HG03135 (cell line): ENCODE measurements around the gene KCNMA1.
"Not testable (repeated sequence)": the region's sequence is repeated elsewhere in the genome, so short reads cannot be mapped to it uniquely, and the experiment has no call there.

Experiments
- ATAC-seq: cut with Tn5 transposase; IDR thresholded peaks from one replicate; pipeline ENCODE4 v1.9.1; 2021; ENCODE audit warnings: mild to moderate bottlenecking, moderate library complexity; ENCODE audit not compliant: unreplicated experiment

Gene KCNMA1

GRCh38 chr10:77350711-77351119 lies 286.9 kb downstream of the KCNMA1 start:
- no peak for ATAC-seq

- no peak for ATAC-seq
Measured at GRCh38 chr10:77350134-77350533, 287.5 kb downstream of the KCNMA1 start.

- ATAC-seq = no peak
Measured at GRCh38 chr10:77349226-77349625, 288.4 kb downstream of the KCNMA1 start.

GRCh38 chr10:77348751-77349150 lies 288.9 kb downstream of the KCNMA1 start:
- no peak for ATAC-seq

- no peak for ATAC-seq
Measured at GRCh38 chr10:77348082-77348481, 289.5 kb downstream of the KCNMA1 start.

GRCh38 chr10:77347052-77347451 lies 290.6 kb downstream of the KCNMA1 start:
- ATAC-seq = no peak

GRCh38 chr10:77341055-77341454 lies 296.6 kb downstream of the KCNMA1 start:
- ATAC-seq = no peak

- ATAC-seq = not testable (repeated sequence)
Measured at GRCh38 chr10:77339872-77340271, 297.7 kb downstream of the KCNMA1 start.

- no peak for ATAC-seq
Measured at GRCh38 chr10:77339166-77339565, 298.4 kb downstream of the KCNMA1 start.

- ATAC-seq = no peak
Measured at GRCh38 chr10:77338143-77338542, 299.5 kb downstream of the KCNMA1 start.

- ATAC-seq = no peak
Measured at GRCh38 chr10:77334501-77334900, 303.1 kb downstream of the KCNMA1 start.

GRCh38 chr10:77333610-77334340 lies 303.8 kb downstream of the KCNMA1 start:
- ATAC-seq = no peak

- ATAC-seq = no peak
Measured at GRCh38 chr10:77332256-77332655, 305.4 kb downstream of the KCNMA1 start.

GRCh38 chr10:77328272-77328816 lies 309.3 kb downstream of the KCNMA1 start:
- ATAC-seq = no peak

GRCh38 chr10:77325233-77325537 lies 312.4 kb downstream of the KCNMA1 start:
- no peak for ATAC-seq

GRCh38 chr10:77321838-77322237 lies 315.8 kb downstream of the KCNMA1 start:
- no peak for ATAC-seq

- no peak for ATAC-seq
Measured at GRCh38 chr10:77320971-77321471, 316.6 kb downstream of the KCNMA1 start.

- ATAC-seq = no peak
Measured at GRCh38 chr10:77319557-77319956, 318.1 kb downstream of the KCNMA1 start.

GRCh38 chr10:77318739-77319138 lies 318.9 kb downstream of the KCNMA1 start:
- ATAC-seq = no peak

GRCh38 chr10:77317221-77317620 lies 320.4 kb downstream of the KCNMA1 start:
- no peak for ATAC-seq

GRCh38 chr10:77315496-77316129 lies 322.0 kb downstream of the KCNMA1 start:
- ATAC-seq = no peak

GRCh38 chr10:77313066-77313750 lies 324.4 kb downstream of the KCNMA1 start:
- no peak for ATAC-seq
